MM.1S (cell line): ENCODE data around the gene TAF6.

Source experiments
- DNase-seq: peaks from one replicate; pipeline ENCODE4 v3.0.0-alpha.2; 2015
- H2AFZ ChIP-seq: fragments of 300-600 bp; sonication (generic); 2 replicates; pipeline ENCODE4 v1.6.0; 2016; ENCODE audit warnings: antibody characterized with exemption, low read length
- H3F3A ChIP-seq: fragments of 300-600 bp; sonication (generic); 2 replicates; pipeline ENCODE4 v1.6.1; 2016; ENCODE audit warnings: mild to moderate bottlenecking, antibody characterized with exemption, low read length, moderate library complexity, mixed read lengths; ENCODE audit not compliant: insufficient read depth
- H3K27ac ChIP-seq: fragments of 300-600 bp; sonication (generic); 2 replicates; pipeline ENCODE4 v1.5.1; 2016; ENCODE audit warnings: mild to moderate bottlenecking, low read length
- H3K27me3 ChIP-seq: fragments of 300-600 bp; sonication (generic); replicated peaks from 2 replicates; pipeline ENCODE4 v1.6.0; 2016; ENCODE audit warnings: low read length; ENCODE audit not compliant: insufficient read depth
- H3K36me3 ChIP-seq: fragments of 300-600 bp; sonication (generic); replicated peaks from 2 replicates; pipeline ENCODE4 v1.6.1; 2016; ENCODE audit warnings: mild to moderate bottlenecking, low read length, mixed read lengths; ENCODE audit not compliant: insufficient read depth
- H3K4me1 ChIP-seq: fragments of 300-600 bp; sonication (generic); 2 replicates; pipeline ENCODE4 v1.6.1; 2016; ENCODE audit warnings: low read length, mixed read lengths
- H3K4me2 ChIP-seq: fragments of 300-600 bp; sonication (generic); 2 replicates; pipeline ENCODE4 v1.6.0; 2016; ENCODE audit warnings: low read depth, low read length
- H3K4me3 ChIP-seq: fragments of 300-600 bp; sonication (generic); 2 replicates; pipeline ENCODE4 v1.5.1; 2016; ENCODE audit warnings: low read length, mixed read lengths
- H3K79me2 ChIP-seq: fragments of 300-600 bp; sonication (generic); 2 replicates; pipeline ENCODE4 v1.6.1; 2016; ENCODE audit warnings: mixed run types, low read length, mixed read lengths
- H3K9ac ChIP-seq: fragments of 300-600 bp; sonication (generic); 2 replicates; pipeline ENCODE4 v1.6.1; 2016; ENCODE audit warnings: low read length, mixed read lengths
- H3K9me2 ChIP-seq: fragments of 300-600 bp; sonication (generic); replicated peaks from 2 replicates; pipeline ENCODE4 v1.6.1; 2016; ENCODE audit warnings: mild to moderate bottlenecking, low read length, mixed read lengths; ENCODE audit not compliant: insufficient read depth
- H3K9me3 ChIP-seq: fragments of 300-600 bp; sonication (generic); replicated peaks from 2 replicates; pipeline ENCODE4 v1.6.1; 2016; ENCODE audit warnings: mild to moderate bottlenecking, low read length, mixed read lengths; ENCODE audit not compliant: insufficient read depth
- H4K20me1 ChIP-seq: fragments of 300-600 bp; sonication (generic); 2 replicates; pipeline ENCODE4 v1.6.1; 2016; ENCODE audit warnings: mild to moderate bottlenecking, low read length, moderate library complexity, mixed read lengths; ENCODE audit not compliant: insufficient read depth
- EZH2 ChIP-seq: fragments of 300-600 bp; sonication (generic); optimal IDR thresholded peaks from 2 replicates; pipeline ENCODE3; 2017; ENCODE audit warnings: low read depth, mild to moderate bottlenecking, antibody characterized with exemption, low read length, mixed read lengths
- EZH2phosphoT487 ChIP-seq: fragments of 300-600 bp; sonication (generic); IDR thresholded peaks from 2 replicates; pipeline ENCODE4 v1.6.1; 2018; ENCODE audit warnings: antibody characterized with exemption, low read length
- TF ChIP-seq, protein P1 (sequence below): fragments of 300-600 bp; sonication (generic); IDR thresholded peaks from 2 replicates; pipeline ENCODE4 v1.5.1; 2016; ENCODE audit warnings: antibody characterized with exemption, low read length, mixed read lengths

TAF6 gene

DNA sequence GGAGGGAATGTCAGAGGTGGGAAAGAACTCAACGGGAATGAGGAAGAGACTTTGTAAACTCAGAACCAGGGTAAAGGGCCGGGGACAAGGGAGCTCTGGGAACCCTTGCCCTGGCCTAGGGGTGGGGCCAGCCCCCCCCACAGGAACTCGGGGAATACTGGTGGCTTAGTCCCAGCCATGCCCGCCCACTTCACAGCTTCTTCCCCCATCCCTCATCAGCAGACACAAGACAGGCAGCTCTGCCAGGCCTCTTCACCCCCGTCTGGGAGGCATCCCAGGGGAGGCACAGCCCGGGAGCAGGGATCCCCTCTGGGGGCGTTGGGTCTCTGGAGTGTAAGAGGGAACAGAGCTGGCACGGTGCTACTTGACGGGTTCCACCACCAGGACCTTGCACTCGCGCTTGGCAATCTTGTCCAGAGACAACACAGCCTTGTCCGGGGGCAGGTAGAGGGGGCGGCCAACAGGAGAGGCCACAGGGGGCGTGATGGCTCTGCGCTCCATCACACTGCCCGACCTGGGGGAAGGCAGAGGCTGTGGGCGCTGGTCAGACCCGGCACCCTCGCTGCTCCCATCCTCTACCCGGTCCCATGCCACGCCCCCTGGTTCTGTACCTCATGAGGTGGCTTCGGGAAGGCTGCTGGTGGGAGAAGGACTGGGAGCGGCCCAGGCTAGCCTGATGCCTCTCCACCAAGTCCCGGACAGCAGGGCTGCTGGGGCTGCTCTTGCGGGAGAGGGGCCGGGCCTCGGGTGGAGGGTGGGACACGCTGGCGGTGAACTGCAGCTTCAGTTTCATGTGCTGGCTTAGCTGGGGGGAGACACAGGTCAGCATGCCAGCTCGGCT lies 35.7 kb upstream of the TAF6 start:
- TF ChIP-seq EZH2phosphoT487, result no peak
- TF ChIP-seq, protein P1, sequence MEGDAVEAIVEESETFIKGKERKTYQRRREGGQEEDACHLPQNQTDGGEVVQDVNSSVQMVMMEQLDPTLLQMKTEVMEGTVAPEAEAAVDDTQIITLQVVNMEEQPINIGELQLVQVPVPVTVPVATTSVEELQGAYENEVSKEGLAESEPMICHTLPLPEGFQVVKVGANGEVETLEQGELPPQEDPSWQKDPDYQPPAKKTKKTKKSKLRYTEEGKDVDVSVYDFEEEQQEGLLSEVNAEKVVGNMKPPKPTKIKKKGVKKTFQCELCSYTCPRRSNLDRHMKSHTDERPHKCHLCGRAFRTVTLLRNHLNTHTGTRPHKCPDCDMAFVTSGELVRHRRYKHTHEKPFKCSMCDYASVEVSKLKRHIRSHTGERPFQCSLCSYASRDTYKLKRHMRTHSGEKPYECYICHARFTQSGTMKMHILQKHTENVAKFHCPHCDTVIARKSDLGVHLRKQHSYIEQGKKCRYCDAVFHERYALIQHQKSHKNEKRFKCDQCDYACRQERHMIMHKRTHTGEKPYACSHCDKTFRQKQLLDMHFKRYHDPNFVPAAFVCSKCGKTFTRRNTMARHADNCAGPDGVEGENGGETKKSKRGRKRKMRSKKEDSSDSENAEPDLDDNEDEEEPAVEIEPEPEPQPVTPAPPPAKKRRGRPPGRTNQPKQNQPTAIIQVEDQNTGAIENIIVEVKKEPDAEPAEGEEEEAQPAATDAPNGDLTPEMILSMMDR, result no peak
- no peak for TF ChIP-seq EZH2
- H4K20me1 ChIP-seq, result no peaks in the 10 kb centered on the region
- no peaks in the 10 kb centered on the region for H3K9me2 ChIP-seq
- H2AFZ ChIP-seq, result no peak overlapping the region
- H3K9me3 ChIP-seq, result no peaks in the 10 kb centered on the region
- H3K4me2 ChIP-seq, result no peak overlapping the region
- H3K4me1 ChIP-seq, result peaks cover 13% of the 10 kb centered on the region
- H3K27me3 ChIP-seq, result no peaks in the 10 kb centered on the region; the same call in 1 of the 2 replicates
- peaks cover 34% of the 10 kb centered on the region for H3K79me2 ChIP-seq
- H3K4me3 ChIP-seq, result no peak overlapping the region
- H3K36me3 ChIP-seq, result no peaks in the 10 kb centered on the region
- peaks cover 8% of the 10 kb centered on the region for H3F3A ChIP-seq
- H3K9ac ChIP-seq, result no peak overlapping the region
- no peak overlapping the region for H3K27ac ChIP-seq
- DNase-seq, result no peak

DNA sequence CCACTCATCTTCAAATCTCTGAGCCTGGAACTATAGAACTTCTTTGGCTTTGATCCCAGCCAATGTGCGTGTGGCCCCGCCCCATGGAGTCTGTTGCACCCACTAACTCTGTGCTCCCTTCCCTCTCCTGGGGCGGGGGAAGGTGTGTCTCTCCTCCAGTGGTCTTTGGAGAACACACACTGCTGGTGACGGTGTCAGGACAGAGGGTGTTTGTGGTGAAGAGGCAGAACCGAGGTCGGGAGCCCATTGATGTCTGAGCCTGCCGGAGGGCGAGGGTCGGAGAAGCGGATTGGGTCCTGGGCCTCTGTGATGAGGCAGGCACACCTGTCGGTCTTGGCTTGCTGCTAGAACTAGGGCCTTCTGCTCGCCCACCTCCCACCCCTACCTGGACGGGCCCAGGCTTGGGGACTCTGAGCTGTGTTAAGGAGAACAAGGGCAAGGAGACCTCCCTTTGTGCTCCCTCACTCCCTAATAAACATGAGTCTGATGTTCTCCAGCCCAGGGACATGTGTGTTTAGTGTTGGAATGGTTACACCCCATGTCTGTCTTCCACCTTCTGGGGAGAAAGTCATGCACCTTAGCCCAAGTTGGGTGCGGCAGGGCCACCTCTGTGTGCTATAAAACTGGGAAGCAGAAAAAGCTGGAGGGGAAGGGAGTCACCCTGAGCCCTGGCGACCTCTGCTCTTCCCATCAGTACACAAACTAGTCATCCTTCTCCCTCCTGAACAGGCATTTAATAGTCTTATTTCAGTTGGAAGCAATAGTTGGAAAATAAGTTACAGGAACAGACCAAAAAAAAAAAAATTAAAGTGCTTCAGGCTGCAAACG lies 34.8 kb upstream of the TAF6 start:
- peaks cover 15% of the 10 kb centered on the region for H3K4me1 ChIP-seq
- no peak overlapping the region for H3K4me2 ChIP-seq

DNA sequence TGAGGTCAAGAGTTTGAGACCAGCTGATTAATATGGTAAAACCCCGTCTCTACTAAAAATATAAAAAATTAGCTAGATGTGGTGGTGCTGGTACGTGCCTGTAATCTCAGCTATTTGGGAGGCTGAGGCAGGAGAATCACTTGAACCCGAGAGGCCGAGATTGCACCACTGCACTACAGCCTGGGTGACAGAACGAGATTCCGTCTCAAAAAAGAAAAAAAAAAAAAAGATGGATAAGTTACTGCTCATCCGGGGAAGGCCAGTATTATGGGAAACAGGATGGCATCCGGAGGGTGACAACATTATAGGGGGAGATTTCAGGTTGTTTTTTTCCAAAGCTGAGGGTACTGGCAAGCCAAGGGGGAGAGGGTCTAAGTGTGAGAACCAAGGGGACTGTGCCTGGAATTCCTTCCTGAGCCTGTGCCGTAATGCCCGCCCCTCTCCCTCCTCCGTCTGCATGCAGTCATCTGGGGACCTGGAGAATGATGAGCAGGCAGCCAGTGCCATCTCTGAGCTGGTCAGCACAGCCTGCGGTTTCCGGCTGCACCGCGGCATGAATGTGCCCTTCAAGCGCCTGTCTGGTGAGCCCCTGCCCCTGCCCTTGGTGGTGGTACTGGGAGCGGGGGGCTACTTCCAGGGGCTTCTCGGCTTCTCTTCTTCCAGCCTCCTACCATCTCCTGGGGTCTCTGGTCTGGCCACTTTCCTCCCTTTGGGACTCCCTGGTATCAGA lies 33.9 kb upstream of the TAF6 start:
- H3K36me3 ChIP-seq, result no peaks in the 10 kb centered on the region
- H3K4me2 ChIP-seq, result no peak overlapping the region
- no peak for TF ChIP-seq EZH2phosphoT487
- no peak for TF ChIP-seq EZH2
- TF ChIP-seq, protein P1, result no peak
- no peaks in the 10 kb centered on the region for H3K27me3 ChIP-seq
- no peaks in the 10 kb centered on the region for H3K9me3 ChIP-seq
- no peak overlapping the region for H3K4me3 ChIP-seq
- no peak overlapping the region for H2AFZ ChIP-seq
- H4K20me1 ChIP-seq, result no peaks in the 10 kb centered on the region
- H3K9ac ChIP-seq, result no peak overlapping the region
- no peak for DNase-seq
- H3K9me2 ChIP-seq, result no peaks in the 10 kb centered on the region
- peaks cover 42% of the 10 kb centered on the region for H3K79me2 ChIP-seq
- no peak overlapping the region for H3K27ac ChIP-seq
- peaks cover 17% of the 10 kb centered on the region for H3F3A ChIP-seq
- peaks cover 16% of the 10 kb centered on the region for H3K4me1 ChIP-seq

More for the DNA sequence above, 34.8 kb upstream of the TAF6 start:
- Histone ChIP-seq H3K9me2 (no peaks in the 10 kb centered on the region), H3K4me3 (no peak overlapping the region), H3K9me3 (no peaks in the 10 kb centered on the region), H3K36me3 (no peaks in the 10 kb centered on the region), H4K20me1 (no peaks in the 10 kb centered on the region), H3K9ac (no peak overlapping the region), H2AFZ (no peak overlapping the region), H3F3A (peaks cover 17% of the 10 kb centered on the region), H3K27ac (no peak overlapping the region), H3K79me2 (peaks cover 44% of the 10 kb centered on the region), H3K27me3 (no peaks in the 10 kb centered on the region)
- TF ChIP-seq EZH2phosphoT487 (no peak), EZH2 (no peak)
- TF ChIP-seq, protein P1, result no peak
- no peak for DNase-seq
